H1 (cell line): ENCODE measurements around the gene MFAP4. TPM values are rescaled to one million over a fixed set of nuclear protein-coding genes. Genes with fewer than 3 reads are reported as not detected.

Experiments
- CTCF ChIA-PET: fragments of 300-600 bp; sonication (Branson Sonifier 250); formaldehyde crosslinking; loops from one replicate; lab custom pipeline; 2021; ENCODE audit not compliant: partially characterized antibody; lab: Charles Lee
- POLR2A ChIA-PET: fragments of 300-600 bp; sonication (Branson Sonifier 250); formaldehyde crosslinking; loops from one replicate; lab custom pipeline; 2021; ENCODE audit warnings: inconsistent platforms; ENCODE audit not compliant: partially characterized antibody; lab: Charles Lee
- DNase-seq, 2 experiments: peaks; one replicate each; pipeline versions ENCODE4 v3.0.0 to v3.0.0-alpha.2; 2010 to 2022; ENCODE audit warnings: low spot score in 2 of 2, low read depth in 1 of 2, mixed read lengths in 1 of 2
- FAIRE-seq: peaks from 2 replicates; lab custom pipeline; 2011; peaks lifted over from hg19 to GRCh38; lab: Jason Lieb, UNC
- H2AFZ ChIP-seq: 2 replicates; pipeline ENCODE4 v1.8.1; 2012; ENCODE audit warnings: low read length, inconsistent platforms
- H2AK5ac ChIP-seq: 2 replicates; pipeline ENCODE4 v1.6.1; 2013; ENCODE audit warnings: low read depth, low read length
- H2BK120ac ChIP-seq: replicated peaks from 2 replicates; pipeline ENCODE3; 2013; ENCODE audit warnings: low read depth, low read length, inconsistent platforms
- H2BK12ac ChIP-seq: 2 replicates; pipeline ENCODE4 v1.6.1; 2013; ENCODE audit warnings: low read depth, low read length
- H2BK15ac ChIP-seq: 2 replicates; pipeline ENCODE4 v1.6.1; 2013; ENCODE audit warnings: low read length
- H2BK20ac ChIP-seq: 2 replicates; pipeline ENCODE4 v1.6.1; 2013; ENCODE audit warnings: low read length
- H2BK5ac ChIP-seq: 2 replicates; pipeline ENCODE4 v1.6.1; 2013; ENCODE audit warnings: low read depth, low read length
- H3K14ac ChIP-seq: 2 replicates; pipeline ENCODE4 v1.6.1; 2013; ENCODE audit warnings: inconsistent platforms; ENCODE audit not compliant: insufficient read length
- H3K18ac ChIP-seq: 2 replicates; pipeline ENCODE4 v1.6.1; 2013; ENCODE audit warnings: low read length; ENCODE audit errors: extremely low read depth
- H3K23ac ChIP-seq: 2 replicates; pipeline ENCODE4 v1.6.1; 2013; ENCODE audit warnings: inconsistent platforms; ENCODE audit not compliant: insufficient read length
- H3K23me2 ChIP-seq: 2 replicates; pipeline ENCODE4 v1.6.1; 2013; ENCODE audit warnings: low read depth, low read length
- H3K27ac ChIP-seq: 2 replicates; pipeline ENCODE4 v1.6.1; 2011; ENCODE audit warnings: low read depth, low read length, inconsistent platforms
- H3K27me3 ChIP-seq, 4 experiments: replicated peaks in 1 of 4; 1 replicate in 1 of 4; 2 replicates in 3 of 4; pipeline versions ENCODE4 v1.6.1 to v1.8.1; 2011 to 2013; ENCODE audit warnings: low read length in 3 of 4, mild to moderate bottlenecking in 3 of 4, inconsistent platforms in 2 of 4, mixed read lengths in 2 of 4, moderate library complexity in 1 of 4; ENCODE audit not compliant: control insufficient read depth in 3 of 4, insufficient read depth in 3 of 4; ENCODE audit errors: extremely low read depth in 1 of 4
- H3K36me3 ChIP-seq, 4 experiments: 2 replicates each; pipeline versions ENCODE4 v1.6.1 to v1.8.1; 2011 to 2013; ENCODE audit warnings: mild to moderate bottlenecking in 4 of 4, low read length in 3 of 4, moderate library complexity in 2 of 4, control low read depth in 1 of 4, inconsistent platforms in 1 of 4; ENCODE audit not compliant: insufficient read depth in 4 of 4, control insufficient read depth in 2 of 4
- H3K4ac ChIP-seq: replicated peaks from 2 replicates; pipeline ENCODE3; 2013; ENCODE audit warnings: low read length, low read depth, mixed read lengths, inconsistent platforms; ENCODE audit not compliant: insufficient read length
- H3K4me1 ChIP-seq, 4 experiments: replicated peaks in 1 of 4; 1 replicate in 1 of 4; 2 replicates in 3 of 4; pipeline versions ENCODE4 v1.6.1 to v1.8.1; 2011 to 2013; ENCODE audit warnings: low read length in 3 of 4, inconsistent platforms in 2 of 4, mixed read lengths in 1 of 4; ENCODE audit not compliant: insufficient read depth in 4 of 4, control insufficient read depth in 3 of 4
- H3K4me2 ChIP-seq, 2 experiments: 2 replicates each; pipeline versions ENCODE4 v1.6.1 to v1.8.1; 2011 to 2013; ENCODE audit warnings: low read depth in 2 of 2, low read length in 2 of 2, control low read depth in 1 of 2, inconsistent platforms in 1 of 2, mild to moderate bottlenecking in 1 of 2; ENCODE audit not compliant: insufficient read depth in 1 of 2
- H3K4me3 ChIP-seq, 4 experiments: fragments of 200-600, 300-600 bp in 1 of 4; sonication (generic), shearing (Covaris generic), sonication (Bioruptor Twin) in 1 of 4; 2 replicates each; pipeline versions ENCODE4 v1.5.1 to v1.8.1; 2011 to 2016; ENCODE audit warnings: low read length in 4 of 4, low read depth in 3 of 4, control low read depth in 2 of 4, inconsistent platforms in 2 of 4, mild to moderate bottlenecking in 2 of 4, mixed read lengths in 1 of 4, moderate library complexity in 1 of 4; ENCODE audit not compliant: insufficient read depth in 2 of 4; ENCODE audit errors: extremely low read depth in 1 of 4
- H3K56ac ChIP-seq: replicated peaks from 2 replicates; pipeline ENCODE3; 2013; ENCODE audit warnings: low read depth, mild to moderate bottlenecking, mixed read lengths, low read length, inconsistent platforms; ENCODE audit not compliant: insufficient read length
- H3K79me1 ChIP-seq: 2 replicates; pipeline ENCODE4 v1.6.1; 2013; ENCODE audit warnings: low read depth, low read length, control low read depth
- H3K79me2 ChIP-seq, 2 experiments: 2 replicates each; pipeline versions ENCODE4 v1.6.1 to v1.8.1; 2012 to 2013; ENCODE audit warnings: low read length in 2 of 2, mild to moderate bottlenecking in 2 of 2, inconsistent platforms in 1 of 2; ENCODE audit not compliant: insufficient read depth in 2 of 2, control insufficient read depth in 1 of 2
- H3K9ac ChIP-seq, 4 experiments: replicated peaks in 1 of 4; 1 replicate in 1 of 4; 2 replicates in 3 of 4; pipeline versions ENCODE4 v1.6.1 to v1.8.1; 2011 to 2013; ENCODE audit warnings: low read depth in 3 of 4, low read length in 3 of 4, control low read depth in 2 of 4, mild to moderate bottlenecking in 2 of 4, moderate library complexity in 2 of 4, inconsistent platforms in 1 of 4; ENCODE audit errors: extremely low read depth in 1 of 4
- H3K9me3 ChIP-seq, 2 experiments: 2 replicates each; pipeline versions ENCODE4 v1.6.1 to v1.8.1; 2012 to 2013; ENCODE audit warnings: mild to moderate bottlenecking in 2 of 2, moderate library complexity in 2 of 2, control low read depth in 1 of 2, inconsistent platforms in 1 of 2, low read depth in 1 of 2, low read length in 1 of 2, mixed read lengths in 1 of 2; ENCODE audit not compliant: insufficient read depth in 2 of 2
- H4K20me1 ChIP-seq, 2 experiments: replicated peaks in 1 of 2; 2 replicates each; pipeline versions ENCODE3 to v1.8.1; 2011 to 2013; ENCODE audit warnings: inconsistent platforms in 2 of 2, low read length in 2 of 2, mild to moderate bottlenecking in 1 of 2; ENCODE audit not compliant: insufficient read depth in 2 of 2, control insufficient read depth in 1 of 2
- H4K5ac ChIP-seq: 2 replicates; pipeline ENCODE4 v1.6.1; 2013; ENCODE audit warnings: low read length, low read depth, mixed read lengths, inconsistent platforms; ENCODE audit not compliant: insufficient read length
- H4K8ac ChIP-seq: 2 replicates; pipeline ENCODE4 v1.8.0; 2013; ENCODE audit warnings: mild to moderate bottlenecking, moderate library complexity, low read length, inconsistent platforms; ENCODE audit not compliant: insufficient read depth; ENCODE audit errors: extremely low read depth
- H4K91ac ChIP-seq: replicated peaks from 2 replicates; pipeline ENCODE3; 2013; ENCODE audit warnings: low read length, mixed read lengths, inconsistent platforms; ENCODE audit not compliant: insufficient read length
- MAX ChIP-seq: IDR thresholded peaks from 2 replicates; pipeline ENCODE4 v1.6.1; 2012; ENCODE audit warnings: inconsistent platforms
- WGBS, 2 experiments: shearing (Covaris generic) in 1 of 2; methylation state at CpG; one replicate each; pipeline versions ENCODE4 v1.1.6 to v1.1.7; 2013 to 2015; ENCODE audit warnings: low lambda C conversion rate in 2 of 2, mixed read lengths in 2 of 2, inconsistent platforms in 1 of 2, low coverage in 1 of 2, missing lambda C conversion rate in 1 of 2; ENCODE audit not compliant: insufficient replicate concordance in 2 of 2, insufficient coverage in 1 of 2, insufficient read length in 1 of 2; ENCODE audit errors: extremely low coverage in 1 of 2, missing lambda C conversion rate in 1 of 2; 5-methylcytosine and 5-hydroxymethylcytosine counted together
- polyA plus RNA-seq, 7 experiments: library from polyadenylated mRNA; depleted of rRNA in 3 of 7; stranded (reverse) in 5 of 7; unstranded in 2 of 7; fragments of >200 nt in 5 of 7; fragments of 200-250 nt in 2 of 7; gene quantifications; 1 replicate in 5 of 7; 2 replicates in 1 of 7; 4 replicates in 1 of 7; pipeline versions ENCODE4 v1.2.1 to v1.2.3, GENCODE V29; 2011 to 2013; ENCODE audit warnings: missing spikeins in 2 of 7, mixed read lengths in 2 of 7
- total RNA-seq: library from RNA; stranded (reverse); fragmentation: NEBNext Ultra II Directional; extraction: Animal tissue kit (Norgen Biotek cat#: 25700); gene quantifications from 2 replicates; pipeline ENCODE4 v1.2.1, GENCODE V29; 2021

MFAP4 gene
- total and polyA plus RNA-seq, 2 of the 8 experiments (the other 6 are each of a cell fraction or from before 2014, with no cell fraction given) = 3.1 to 3.6 TPM

GRCh38 chr17:19359151-19359550 lies 27.8 kb downstream of the MFAP4 start:
- Histone ChIP-seq H4K8ac (no peak overlapping the region), H4K91ac (no peak overlapping the region), H3K79me1 (peaks cover 2% of the 10 kb centered on the region; the same call in 1 of the 2 replicates), H2AK5ac (no peak overlapping the region), H3K23ac (no peak overlapping the region), H3K4me1 (peaks cover 0 to 9% (median 2%) of the 10 kb centered on the region in 4 experiments; a peak in 3 of 7 replicates), H2BK5ac (no peak overlapping the region), H3K4me2 (no peak overlapping the region), H3K23me2 (peaks cover 6% of the 10 kb centered on the region; the same call in 1 of the 2 replicates), H3K4me3 (no peak overlapping the region), H2BK12ac (no peak overlapping the region), H2AFZ (no peak overlapping the region), H4K20me1 (peaks cover 0 to 4% of the 10 kb centered on the region in 2 experiments), H3K27ac (no peak overlapping the region), H3K36me3 (peaks cover 0 to 7% (median 0%) of the 10 kb centered on the region in 4 experiments; a peak in 1 of 8 replicates), H2BK120ac (no peak overlapping the region), H4K5ac (no peak overlapping the region), H3K27me3 (no peaks in the 10 kb centered on the region; a peak in 1 of 7 replicates), H3K9me3 (no peaks in the 10 kb centered on the region), H3K9ac (no peak overlapping the region), H3K18ac (no peak overlapping the region), H2BK15ac (no peak overlapping the region), H3K14ac (no peak overlapping the region), H3K56ac (no peak overlapping the region), H3K4ac (no peak overlapping the region), H3K79me2 (no peaks in the 10 kb centered on the region), H2BK20ac (no peak overlapping the region)
- ChIA-PET POLR2A (interaction anchor here (1.2 kb wide), 1 partner anchor 19 kb away, joined by 3 read pairs; the partner anchor contains the start of gene MAPK7), CTCF (interaction anchor here (1.2 to 2.1 kb wide), 3 partner anchors 16 to 408 kb away, joined by 3 to 8 read pairs (median 4); no protein-coding TSS in a partner anchor)
- TF ChIP-seq MAX = no peak
- WGBS, 2 experiments = 89% methylated on average over 7 of the region's 7 CpGs; no CpG with 5 or more reads in 1 of the 2 experiments
- DNase-seq = no peak
- FAIRE-seq = no peak
